Measurements from ENCODE around the gene PARP12. TPM values are rescaled to one million over a fixed set of nuclear protein-coding genes. Genes with fewer than 3 reads are reported as not detected.

PARP12 gene
- total and polyA plus RNA-seq, 9 donors: 15.7 to 43.5 (median 23.2) TPM

GRCh38 chr7:140004672-140005071, 58.1 kb downstream of the PARP12 start:
- Histone ChIP-seq H3K4me1 (ENCODE audit: insufficient read depth) (no peaks in the 10 kb centered on the region), H3K36me3 (no peaks in the 10 kb centered on the region), H3K4me3 (no peak overlapping the region), H3K27me3 (no peaks in the 10 kb centered on the region), H3K9me3 (no peaks in the 10 kb centered on the region), H3K27ac (no peak overlapping the region)
- intact Hi-C loops (cut with DNase I): loop anchor here (5.0 to 10.0 kb wide), 6 partner anchors 222 to 507 kb away; no protein-coding TSS in a partner anchor
- TF ChIP-seq POLR2A (IDR thresholded peaks at IDR 0.05) (no peak), EP300 (IDR thresholded peaks at IDR 0.05) (no peak)
- TF ChIP-seq, protein P1, sequence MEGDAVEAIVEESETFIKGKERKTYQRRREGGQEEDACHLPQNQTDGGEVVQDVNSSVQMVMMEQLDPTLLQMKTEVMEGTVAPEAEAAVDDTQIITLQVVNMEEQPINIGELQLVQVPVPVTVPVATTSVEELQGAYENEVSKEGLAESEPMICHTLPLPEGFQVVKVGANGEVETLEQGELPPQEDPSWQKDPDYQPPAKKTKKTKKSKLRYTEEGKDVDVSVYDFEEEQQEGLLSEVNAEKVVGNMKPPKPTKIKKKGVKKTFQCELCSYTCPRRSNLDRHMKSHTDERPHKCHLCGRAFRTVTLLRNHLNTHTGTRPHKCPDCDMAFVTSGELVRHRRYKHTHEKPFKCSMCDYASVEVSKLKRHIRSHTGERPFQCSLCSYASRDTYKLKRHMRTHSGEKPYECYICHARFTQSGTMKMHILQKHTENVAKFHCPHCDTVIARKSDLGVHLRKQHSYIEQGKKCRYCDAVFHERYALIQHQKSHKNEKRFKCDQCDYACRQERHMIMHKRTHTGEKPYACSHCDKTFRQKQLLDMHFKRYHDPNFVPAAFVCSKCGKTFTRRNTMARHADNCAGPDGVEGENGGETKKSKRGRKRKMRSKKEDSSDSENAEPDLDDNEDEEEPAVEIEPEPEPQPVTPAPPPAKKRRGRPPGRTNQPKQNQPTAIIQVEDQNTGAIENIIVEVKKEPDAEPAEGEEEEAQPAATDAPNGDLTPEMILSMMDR (IDR thresholded peaks at IDR 0.05): no peak
- 91 to 97% (median 96%) methylated on average over 6 of the region's 6 CpGs for WGBS, 3 donors
- DNase-seq: no peak

DNA sequence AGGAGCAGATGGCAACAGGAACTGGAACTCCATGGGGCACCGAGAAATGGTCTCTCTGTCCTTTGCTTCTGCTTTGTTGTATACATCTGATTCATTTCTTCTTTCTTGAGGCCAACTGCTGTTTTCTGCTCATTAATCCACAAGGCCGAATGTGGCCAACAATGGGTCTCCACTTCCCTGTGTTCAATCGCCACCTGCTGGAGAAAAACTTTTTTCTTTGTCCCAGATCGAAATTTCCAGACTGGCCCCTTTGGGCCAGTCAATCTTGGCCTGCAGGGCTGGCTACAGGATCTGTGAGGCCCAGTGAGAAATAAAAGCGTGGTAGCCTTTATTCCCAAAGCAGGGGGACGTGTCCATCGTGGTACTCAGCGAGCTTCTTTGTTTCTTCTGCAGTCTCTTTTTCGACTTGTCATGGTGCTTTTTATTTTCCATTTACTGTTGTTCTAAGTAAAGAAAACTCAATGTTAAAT, 58.8 kb downstream of the PARP12 start:
- DNase-seq: no peak
- H3K27me3 ChIP-seq: no peaks in the 10 kb centered on the region
- WGBS, 3 donors: 60 to 70% (median 69%) methylated on average over 9 of the region's 9 CpGs

GRCh38 chr7:140000666-140001268, 62.0 kb downstream of the PARP12 start:
- H3K4me3 ChIP-seq: no peak overlapping the region
- H3K27me3 ChIP-seq: no peaks in the 10 kb centered on the region
- no peak overlapping the region for H3K27ac ChIP-seq
- WGBS, 3 donors: 71 to 88% (median 75%) methylated on average over 6 of the region's 6 CpGs
- intact Hi-C loops (cut with DNase I): loop anchor here in 3 of 4 donors (5.0 to 10.0 kb wide), 4 partner anchors 353 to 503 kb away; no protein-coding TSS in a partner anchor
- no peaks in the 10 kb centered on the region for H3K4me1 ChIP-seq (ENCODE audit: insufficient read depth)
- no peaks in the 10 kb centered on the region for H3K9me3 ChIP-seq
- TF ChIP-seq EP300 (IDR thresholded peaks at IDR 0.05): no peak
- H3K36me3 ChIP-seq: no peaks in the 10 kb centered on the region
- DNase-seq: no peak

More for the DNA sequence above, 58.8 kb downstream of the PARP12 start:
- intact Hi-C loops (cut with DNase I): loop anchor here in 3 of 4 donors (5.0 to 10.0 kb wide), 4 partner anchors 357 to 507 kb away; no protein-coding TSS in a partner anchor
- no peak overlapping the region for H3K4me3 ChIP-seq
- no peaks in the 10 kb centered on the region for H3K4me1 ChIP-seq (ENCODE audit: insufficient read depth)
- no peaks in the 10 kb centered on the region for H3K36me3 ChIP-seq
- H3K9me3 ChIP-seq: no peaks in the 10 kb centered on the region
- H3K27ac ChIP-seq: no peak overlapping the region
- TF ChIP-seq EP300 (IDR thresholded peaks at IDR 0.05): no peak
- TF ChIP-seq, protein P1 (IDR thresholded peaks at IDR 0.05): no peak
- no peak for TF ChIP-seq POLR2A (IDR thresholded peaks at IDR 0.05)

DNA sequence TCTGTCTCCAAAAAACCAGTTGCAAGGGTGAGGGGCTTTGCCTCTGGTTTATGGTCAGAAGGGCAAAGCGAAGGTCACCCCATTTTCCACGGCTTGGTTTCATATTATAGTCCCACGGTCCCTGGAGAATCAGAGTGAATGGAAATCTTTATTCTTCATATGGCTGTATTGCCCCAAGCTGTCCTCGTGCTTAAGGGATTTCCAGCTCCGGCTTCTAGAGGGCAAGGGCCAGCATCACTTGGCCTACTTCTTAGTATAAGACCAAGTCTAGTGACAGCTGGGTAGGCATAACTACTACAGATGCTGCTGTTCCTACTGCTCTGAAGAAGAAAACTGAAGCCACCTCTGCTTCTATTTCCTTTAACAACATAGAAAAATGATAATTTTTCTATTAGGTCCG, 63.2 kb downstream of the PARP12 start:
- WGBS, 3 donors: 88 to 94% (median 93%) methylated on average over 6 of the region's 6 CpGs
- no peak for TF ChIP-seq POLR2A (IDR thresholded peaks at IDR 0.05)
- TF ChIP-seq EP300 (IDR thresholded peaks at IDR 0.05): no peak
- TF ChIP-seq, protein P1 (IDR thresholded peaks at IDR 0.05): no peak
- Histone ChIP-seq H3K27me3 (no peaks in the 10 kb centered on the region), H3K36me3 (no peaks in the 10 kb centered on the region), H3K27ac (no peak overlapping the region), H3K4me1 (ENCODE audit: insufficient read depth) (peaks cover 6% of the 10 kb centered on the region), H3K4me3 (no peak overlapping the region), H3K9me3 (no peaks in the 10 kb centered on the region)
- DNase-seq: no peak
- intact Hi-C loops (cut with DNase I): no loop called here

- TF ChIP-seq, protein P1 (IDR thresholded peaks at IDR 0.05): no peak
- no peak for TF ChIP-seq POLR2A (IDR thresholded peaks at IDR 0.05)
- TF ChIP-seq EP300 (IDR thresholded peaks at IDR 0.05): no peak
- no peak overlapping the region for H3K27ac ChIP-seq
- H3K9me3 ChIP-seq: no peaks in the 10 kb centered on the region
- no peaks in the 10 kb centered on the region for H3K36me3 ChIP-seq
- no peak overlapping the region for H3K4me3 ChIP-seq
- WGBS, 3 donors: 94 to 98% (median 96%) methylated on average over 4 of the region's 4 CpGs
- peaks cover 6% of the 10 kb centered on the region for H3K4me1 ChIP-seq (ENCODE audit: insufficient read depth)
- intact Hi-C loops (cut with DNase I): no loop called here
- no peaks in the 10 kb centered on the region for H3K27me3 ChIP-seq
- no peak for DNase-seq
These were observed 64.2 kb downstream of the PARP12 start for GRCh38 chr7:139998572-139998971.

Data from ovary (tissue), 9 donors.